Stimulated activated CD4-positive, alpha-beta T cell treated with anti-CD3 and anti-CD28 coated beads, Interleukin-4, amount 100 ng/mL, for 48 hours (primary cell): ENCODE results near the gene MSH5.

Experiments used
- DNase-seq, 2 donors: peaks; one replicate each; pipeline ENCODE4 v3.0.0-alpha.2; 2020; ENCODE audit warnings: low read depth in 2 of 2

The MSH5 gene

DNA sequence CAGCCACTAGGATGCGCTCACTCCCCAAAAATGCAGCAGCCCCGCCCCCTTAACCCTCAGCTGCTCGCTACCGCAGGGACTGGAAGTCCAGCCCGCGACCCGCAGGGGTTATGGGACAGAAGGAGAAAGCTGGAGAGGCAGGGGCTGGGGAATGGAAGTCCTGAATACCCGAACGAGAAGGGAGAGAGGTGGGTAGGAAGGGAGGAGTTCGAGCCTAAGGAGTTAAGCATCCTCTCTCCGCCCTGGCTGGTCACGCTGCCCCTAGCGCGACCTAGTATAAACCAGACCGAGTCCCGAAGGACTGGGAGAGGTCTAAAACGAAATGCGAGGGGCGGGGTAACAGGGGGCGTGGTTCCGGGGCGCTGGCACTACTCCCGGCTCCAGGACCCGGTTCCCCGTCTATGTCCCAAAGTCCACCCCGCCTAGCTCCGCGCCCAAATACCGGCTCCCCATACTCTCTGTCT is 10.3 kb upstream of the MSH5 start:
- peak; percentile 63 to 65 for DNase-seq

GRCh38 chr6:31729979-31730630 is 9.7 kb upstream of the MSH5 start:
- peak; percentile 39 to 53 for DNase-seq

DNA sequence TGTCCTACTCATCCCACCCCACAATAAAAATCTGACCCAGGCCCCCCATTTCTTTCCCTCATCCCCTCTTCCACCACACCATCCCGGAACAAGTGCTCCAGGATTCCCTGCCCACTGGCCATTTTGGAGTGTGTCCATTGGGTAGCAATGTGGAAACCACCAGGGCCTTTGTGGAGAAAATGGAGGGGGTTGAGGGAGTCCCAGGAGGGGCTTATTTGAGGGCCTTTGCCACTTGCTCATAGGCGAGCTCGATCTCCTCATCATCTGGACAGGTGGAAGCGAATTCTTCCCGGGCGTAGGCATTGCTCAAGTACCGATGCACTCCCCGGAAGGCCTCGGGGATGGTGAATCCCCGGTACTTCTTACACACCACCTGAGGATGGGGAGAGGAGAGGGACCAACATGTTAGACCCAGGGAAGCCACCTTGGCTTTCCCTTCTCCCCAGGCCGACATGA is 9.1 kb upstream of the MSH5 start:
- no peak for DNase-seq

DNA sequence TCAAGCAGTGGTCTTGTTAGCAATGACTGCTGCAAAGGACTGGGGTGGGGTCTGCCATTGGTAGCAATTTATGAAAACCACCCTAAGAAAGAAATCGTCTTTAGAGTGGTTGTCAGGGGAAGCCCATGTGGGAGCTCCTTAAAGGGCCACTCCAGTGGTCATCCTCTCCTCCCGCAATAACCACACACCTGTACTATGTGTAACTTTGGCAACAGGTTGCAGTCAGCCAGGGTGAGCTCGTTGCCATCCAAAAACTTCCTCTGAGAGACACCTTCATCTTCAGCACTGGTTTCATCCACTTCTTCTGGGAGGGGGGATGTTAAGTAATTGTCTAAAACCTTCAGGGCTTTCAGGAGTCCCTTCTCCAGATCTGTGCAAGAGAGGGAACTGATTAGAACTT is 7.8 kb upstream of the MSH5 start:
- DNase-seq = no peak

GRCh38 chr6:31733734-31734133 is 6.1 kb upstream of the MSH5 start:
- no peak for DNase-seq

DNA sequence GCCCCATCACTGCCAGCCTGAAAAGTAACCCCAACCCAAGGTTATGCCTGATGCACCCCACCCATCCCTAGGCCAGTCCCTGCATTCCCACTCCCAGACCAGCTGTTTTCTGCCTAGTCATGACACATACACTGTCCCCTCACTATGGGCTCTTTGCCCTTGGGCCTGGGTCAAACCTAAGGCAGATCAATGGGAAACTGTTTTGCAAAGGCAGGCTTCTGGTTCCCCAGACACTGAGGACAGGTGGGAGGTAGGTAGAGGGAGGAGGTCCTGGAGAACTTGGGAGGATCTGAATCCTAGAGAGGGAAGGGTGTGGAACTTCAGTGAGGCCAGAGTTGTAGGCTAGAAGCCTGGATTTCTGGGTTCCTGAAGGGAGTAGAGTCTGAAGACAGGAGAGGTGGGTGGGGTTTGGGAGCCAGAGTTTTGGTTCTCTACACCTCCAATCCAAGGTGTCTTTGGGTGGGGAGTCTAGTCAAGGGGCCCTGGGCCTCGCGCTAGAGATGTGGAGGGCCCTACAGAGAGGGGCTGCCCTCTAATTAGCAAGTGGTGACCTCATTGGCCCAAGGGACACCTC is 5.5 kb upstream of the MSH5 start:
- DNase-seq = no peak

DNA sequence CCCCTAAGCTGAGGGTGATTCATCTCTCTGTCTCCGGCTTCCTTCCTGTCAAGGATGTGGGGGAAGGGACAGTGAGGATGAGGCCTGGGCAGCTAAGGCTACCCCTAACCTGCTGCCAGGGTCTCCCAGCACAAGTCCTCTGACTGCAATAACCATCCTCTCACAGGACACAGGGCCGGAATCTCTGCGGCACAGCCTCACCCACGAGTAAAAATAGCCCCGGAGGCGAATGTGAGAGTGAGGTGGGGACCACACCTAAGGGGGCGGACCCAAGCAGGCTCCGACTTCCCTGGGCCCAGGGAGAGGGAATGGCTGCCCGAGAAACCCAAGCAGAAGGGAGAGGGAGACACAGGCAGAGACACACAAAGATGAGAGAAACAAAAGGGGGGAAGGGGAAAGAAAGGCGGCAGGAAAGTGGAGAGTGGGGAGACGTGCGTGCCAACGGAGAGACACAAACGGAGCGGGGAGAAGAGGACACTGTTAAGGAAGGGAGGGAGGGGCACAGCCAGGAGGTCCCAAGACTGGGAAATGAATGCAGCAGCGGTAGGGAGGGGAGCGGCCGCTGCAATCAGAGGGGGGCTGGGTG is 4.9 kb upstream of the MSH5 start:
- DNase-seq = peak in 1 of 2 donors; percentile 41

GRCh38 chr6:31736021-31736767 is 3.6 kb upstream of the MSH5 start, which contains the start of gene CLIC1:
Gene CLIC1 (minus strand): TSS chr6:31736530. CDS start chr6:31736300, 230 bp downstream.
- peak; percentile 75 to 78 for DNase-seq

GRCh38 chr6:31736768-31737314 is 3.0 kb upstream of the MSH5 start:
- DNase-seq = no peak

DNA sequence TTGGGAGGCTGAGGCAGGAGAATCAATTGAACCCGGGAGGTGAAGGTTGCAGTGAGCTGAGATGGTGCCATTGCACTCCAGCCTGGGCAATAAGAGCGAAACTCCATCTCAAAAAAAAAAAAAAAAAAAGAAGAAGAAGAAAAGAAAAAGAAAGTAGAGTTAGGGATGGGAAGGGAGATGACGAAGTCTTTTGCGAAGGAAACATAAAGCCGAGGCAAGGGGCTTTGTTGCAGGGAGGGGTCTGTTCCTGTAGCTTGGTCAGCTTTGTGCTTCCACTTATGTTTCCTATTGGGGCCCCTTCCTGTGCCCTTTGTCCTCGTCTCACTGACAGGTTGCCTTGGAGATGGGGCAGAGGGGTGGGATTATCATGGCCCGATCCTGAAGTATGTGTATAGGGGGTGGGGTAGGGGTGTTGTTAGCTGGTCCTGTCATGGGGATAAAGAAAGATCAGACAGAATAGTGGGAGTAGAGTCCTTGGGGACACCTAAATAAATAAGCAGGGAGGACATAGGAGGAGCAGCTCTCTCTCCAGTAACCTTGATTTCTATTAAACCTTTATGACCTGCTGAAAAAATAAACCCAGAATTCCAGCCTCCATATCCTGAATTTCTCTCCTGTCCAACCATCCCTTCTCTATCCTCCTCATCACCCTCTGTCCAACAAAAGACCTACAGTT is 2.4 kb upstream of the MSH5 start:
- DNase-seq = no peak

- DNase-seq = peak; percentile 38 to 52
Observed at GRCh38 chr6:31737991-31738979, 1.5 kb upstream of the MSH5 start.

DNA sequence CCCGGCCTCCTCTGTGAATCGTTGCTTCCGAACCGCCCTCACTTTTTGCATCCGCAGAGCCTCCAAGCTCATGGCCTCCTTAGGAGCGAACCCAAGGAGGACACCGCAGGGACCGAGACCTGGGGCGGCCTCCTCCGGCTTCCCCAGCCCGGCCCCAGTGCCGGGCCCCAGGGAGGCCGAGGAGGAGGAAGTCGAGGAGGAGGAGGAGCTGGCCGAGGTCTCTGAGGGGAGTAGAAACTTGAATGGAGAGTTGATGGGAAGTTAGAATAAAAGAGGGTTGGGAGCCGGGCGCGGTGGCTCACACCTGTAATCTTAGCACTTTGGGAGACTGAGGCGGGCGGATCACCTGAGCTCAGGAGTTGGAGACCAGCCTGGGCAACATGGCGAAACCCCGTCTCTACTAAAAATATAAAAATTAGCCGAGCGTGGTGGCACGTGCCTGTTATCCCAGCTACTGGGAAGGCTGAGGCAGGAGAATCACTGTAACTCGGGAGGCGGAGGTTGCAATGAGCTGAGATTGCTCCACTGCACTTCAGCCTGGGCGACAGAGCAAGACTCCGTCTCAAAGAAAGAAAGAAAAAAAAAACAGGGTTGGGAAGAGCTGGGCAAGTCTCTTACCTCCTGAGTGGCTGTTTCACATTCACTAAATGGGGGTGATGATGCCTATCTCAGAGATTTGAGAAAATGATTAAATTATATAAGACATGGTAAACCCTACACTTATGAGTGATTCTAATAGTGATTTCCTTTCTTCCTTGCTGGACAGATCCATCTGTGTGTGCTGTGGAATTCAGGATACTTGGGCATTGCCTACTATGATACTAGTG is 805 bp downstream of the MSH5 start:
- DNase-seq = no peak

DNA sequence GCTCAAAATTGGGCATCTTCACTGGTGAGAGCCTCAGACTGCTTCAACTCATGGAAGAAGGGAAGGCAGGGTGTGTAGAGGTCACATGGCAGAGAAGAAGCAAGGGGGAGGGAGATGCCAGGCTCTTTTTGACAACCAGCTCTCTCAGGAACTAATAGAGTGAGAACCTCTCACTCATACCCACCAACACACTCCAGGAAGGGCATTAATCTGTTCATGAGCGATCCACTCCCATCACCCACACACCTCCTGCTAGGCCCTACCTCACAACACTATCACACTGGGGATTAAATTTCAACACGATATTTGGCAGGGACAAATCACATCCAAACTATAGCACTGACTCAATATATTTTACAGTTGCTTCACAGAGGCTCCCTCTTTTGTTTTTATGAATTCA is 2.0 kb downstream of the MSH5 start:
- no peak for DNase-seq

DNA sequence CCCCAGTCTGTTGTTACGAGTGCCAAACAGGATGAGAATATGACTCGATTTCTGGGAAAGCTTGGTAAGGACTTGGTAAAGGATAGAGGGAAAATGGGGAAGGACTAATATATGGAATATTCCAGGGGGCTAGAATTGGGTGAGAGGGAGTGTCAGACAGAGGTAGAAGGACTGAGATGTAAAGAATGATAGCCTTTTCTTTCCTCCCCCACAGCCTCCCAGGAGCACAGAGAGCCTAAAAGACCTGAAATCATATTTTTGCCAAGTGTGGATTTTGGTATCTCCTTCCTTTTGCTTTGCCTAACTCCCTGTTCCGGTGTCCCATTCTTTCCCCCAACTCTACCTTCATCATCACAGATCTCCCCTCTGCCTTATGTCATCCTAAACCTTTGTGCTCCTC is 3.1 kb downstream of the MSH5 start:
- no peak for DNase-seq

GRCh38 chr6:31744422-31744821 is 4.6 kb downstream of the MSH5 start:
- no peak for DNase-seq

DNA sequence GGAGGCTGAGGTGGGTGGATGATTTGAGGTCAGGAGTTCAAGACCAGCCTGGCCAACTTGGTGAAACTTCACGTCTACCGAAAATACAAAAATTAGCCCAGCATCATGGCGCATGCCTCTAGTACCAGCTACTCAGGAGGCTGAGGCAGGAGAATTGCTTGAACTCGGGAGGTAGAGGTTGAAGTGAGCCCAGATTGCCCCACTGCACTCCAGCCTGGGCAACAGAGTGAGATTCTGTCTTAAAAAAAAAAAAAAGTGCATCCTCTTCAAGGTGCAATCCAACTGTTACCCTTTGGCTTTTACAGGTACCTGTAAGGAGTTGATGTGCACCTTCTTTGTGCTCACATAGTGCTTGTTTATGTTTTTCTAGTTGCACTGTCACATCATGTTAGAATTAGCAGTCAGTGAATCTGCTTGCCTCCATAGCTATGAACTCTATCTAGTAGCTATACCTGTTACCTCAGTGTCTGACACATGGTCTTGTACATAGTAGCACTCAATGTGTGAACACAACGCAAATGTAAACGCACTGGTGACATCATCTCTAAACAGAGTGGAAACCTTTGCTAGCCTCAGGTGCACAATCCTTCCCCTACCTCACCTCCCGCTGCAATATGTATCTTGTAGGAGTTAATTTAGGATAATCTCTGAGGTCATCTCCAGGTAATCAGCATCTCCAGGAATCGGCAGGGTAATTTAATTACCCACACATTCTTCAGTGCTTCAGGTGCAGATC is 9.7 kb downstream of the MSH5 start:
- DNase-seq = no peak

DNA sequence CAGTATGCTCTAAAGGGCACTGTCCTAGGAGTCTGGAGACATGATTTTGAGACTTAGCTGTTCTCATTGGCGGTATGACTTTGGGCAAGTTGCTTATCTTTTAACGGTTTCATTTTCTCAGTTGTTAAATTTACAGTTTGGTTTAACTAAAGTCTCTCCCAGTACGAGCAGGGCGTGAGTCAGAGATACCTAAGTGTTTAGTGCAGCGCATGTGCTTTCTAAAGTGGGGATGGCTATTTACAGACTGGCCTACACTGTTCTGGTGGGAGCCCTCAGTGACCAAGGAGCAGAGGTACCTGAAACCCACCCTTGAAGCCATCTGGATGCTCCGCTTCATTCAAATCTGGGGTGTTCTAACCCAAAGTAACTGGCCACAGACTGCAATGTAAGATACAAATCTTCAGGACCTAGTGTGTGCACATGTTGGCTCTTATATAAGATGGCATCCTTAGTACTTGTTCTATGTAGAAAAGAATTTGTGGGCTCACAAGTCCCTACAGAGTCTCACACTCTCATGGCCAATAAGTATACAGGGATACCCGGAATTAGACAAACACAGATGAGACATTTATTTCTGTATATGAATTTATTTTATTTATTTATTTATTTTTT is 10.7 kb downstream of the MSH5 start:
- DNase-seq = no peak

- no peak for DNase-seq
Observed at GRCh38 chr6:31752739-31753319, 13.0 kb downstream of the MSH5 start.
